ENCODE measurements around the gene ARL8B.

ARL8B gene

GRCh38 chr3:5219216-5219615, 97.1 kb downstream of the ARL8B start:
- H3K9ac ChIP-seq (ENCODE audit: low read depth in 1 of 2, low read length in 2 of 2) = no peak overlapping the region
- H3K36me3 ChIP-seq (ENCODE audit: control insufficient read depth in 2 of 2, insufficient read depth in 2 of 2, low read length in 2 of 2) = peaks cover 30 to 36% of the 10 kb centered on the region in 2 donors
- no peaks in the 10 kb centered on the region for H3K9me3 ChIP-seq (ENCODE audit: control insufficient read depth in 2 of 2, low read length in 2 of 2)
- H3K4me1 ChIP-seq (ENCODE audit: control insufficient read depth in 2 of 2, insufficient read depth in 2 of 2, low read length in 2 of 2) = peaks cover 3 to 13% of the 10 kb centered on the region in 2 donors
- H3K4me3 ChIP-seq (ENCODE audit: low read length in 2 of 2) = no peak overlapping the region
- H3K27ac ChIP-seq (ENCODE audit: low read depth in 2 of 2, low read length in 2 of 2) = no peak overlapping the region
- H3K27me3 ChIP-seq (ENCODE audit: control insufficient read depth in 2 of 2, insufficient read depth in 2 of 2, low read length in 2 of 2) = no peaks in the 10 kb centered on the region

- Histone ChIP-seq H3K27me3 (ENCODE audit: control insufficient read depth in 2 of 2, insufficient read depth in 2 of 2, low read length in 2 of 2) (no peaks in the 10 kb centered on the region), H3K4me1 (ENCODE audit: control insufficient read depth in 2 of 2, insufficient read depth in 2 of 2, low read length in 2 of 2) (peaks cover 3 to 13% of the 10 kb centered on the region in 2 donors), H3K4me3 (ENCODE audit: low read length in 2 of 2) (no peak overlapping the region), H3K9ac (ENCODE audit: low read depth in 1 of 2, low read length in 2 of 2) (no peak overlapping the region), H3K36me3 (ENCODE audit: control insufficient read depth in 2 of 2, insufficient read depth in 2 of 2, low read length in 2 of 2) (peaks cover 22 to 26% of the 10 kb centered on the region in 2 donors), H3K9me3 (ENCODE audit: control insufficient read depth in 2 of 2, low read length in 2 of 2) (no peaks in the 10 kb centered on the region), H3K27ac (ENCODE audit: low read depth in 2 of 2, low read length in 2 of 2) (no peak overlapping the region)
Observed at GRCh38 chr3:5220193-5220592, 98.1 kb downstream of the ARL8B start.

GRCh38 chr3:5220667-5221431, 98.8 kb downstream of the ARL8B start:
- Histone ChIP-seq H3K9me3 (ENCODE audit: control insufficient read depth in 2 of 2, low read length in 2 of 2) (no peaks in the 10 kb centered on the region), H3K27me3 (ENCODE audit: control insufficient read depth in 2 of 2, insufficient read depth in 2 of 2, low read length in 2 of 2) (no peaks in the 10 kb centered on the region), H3K9ac (ENCODE audit: low read depth in 1 of 2, low read length in 2 of 2) (no peak overlapping the region), H3K36me3 (ENCODE audit: control insufficient read depth in 2 of 2, insufficient read depth in 2 of 2, low read length in 2 of 2) (peaks cover 16 to 20% of the 10 kb centered on the region in 2 donors), H3K27ac (ENCODE audit: low read depth in 2 of 2, low read length in 2 of 2) (no peak overlapping the region), H3K4me1 (ENCODE audit: control insufficient read depth in 2 of 2, insufficient read depth in 2 of 2, low read length in 2 of 2) (peaks cover 3 to 13% of the 10 kb centered on the region in 2 donors), H3K4me3 (ENCODE audit: low read length in 2 of 2) (no peak overlapping the region)

- Histone ChIP-seq H3K36me3 (ENCODE audit: control insufficient read depth in 2 of 2, insufficient read depth in 2 of 2, low read length in 2 of 2) (peaks cover 12 to 14% of the 10 kb centered on the region in 2 donors), H3K4me1 (ENCODE audit: control insufficient read depth in 2 of 2, insufficient read depth in 2 of 2, low read length in 2 of 2) (peaks cover 3 to 13% of the 10 kb centered on the region in 2 donors), H3K27me3 (ENCODE audit: control insufficient read depth in 2 of 2, insufficient read depth in 2 of 2, low read length in 2 of 2) (no peaks in the 10 kb centered on the region), H3K9ac (ENCODE audit: low read depth in 1 of 2, low read length in 2 of 2) (no peak overlapping the region), H3K27ac (ENCODE audit: low read depth in 2 of 2, low read length in 2 of 2) (peak overlapping the region in 1 of 2 donors; percentile 5), H3K4me3 (ENCODE audit: low read length in 2 of 2) (peak overlapping the region in 1 of 2 donors; percentile 26), H3K9me3 (ENCODE audit: control insufficient read depth in 2 of 2, low read length in 2 of 2) (no peaks in the 10 kb centered on the region)
Observed at GRCh38 chr3:5221701-5222100, 99.6 kb downstream of the ARL8B start.

GRCh38 chr3:5222283-5223005, 100.4 kb downstream of the ARL8B start:
- peaks cover 7 to 8% of the 10 kb centered on the region in 2 donors for H3K36me3 ChIP-seq (ENCODE audit: control insufficient read depth in 2 of 2, insufficient read depth in 2 of 2, low read length in 2 of 2)
- H3K27me3 ChIP-seq (ENCODE audit: control insufficient read depth in 2 of 2, insufficient read depth in 2 of 2, low read length in 2 of 2) = no peaks in the 10 kb centered on the region
- no peak overlapping the region for H3K9ac ChIP-seq (ENCODE audit: low read depth in 1 of 2, low read length in 2 of 2)
- H3K27ac ChIP-seq (ENCODE audit: low read depth in 2 of 2, low read length in 2 of 2) = peak overlapping the region in 1 of 2 donors; percentile 5
- H3K4me1 ChIP-seq (ENCODE audit: control insufficient read depth in 2 of 2, insufficient read depth in 2 of 2, low read length in 2 of 2) = peaks cover 3 to 13% of the 10 kb centered on the region in 2 donors
- peak overlapping the region in 1 of 2 donors; percentile 26 for H3K4me3 ChIP-seq (ENCODE audit: low read length in 2 of 2)
- no peaks in the 10 kb centered on the region for H3K9me3 ChIP-seq (ENCODE audit: control insufficient read depth in 2 of 2, low read length in 2 of 2)

GRCh38 chr3:5226783-5227182, 104.7 kb downstream of the ARL8B start:
- H3K27me3 ChIP-seq (ENCODE audit: control insufficient read depth in 2 of 2, insufficient read depth in 2 of 2, low read length in 2 of 2) = no peaks in the 10 kb centered on the region
- no peak overlapping the region for H3K9ac ChIP-seq (ENCODE audit: low read depth in 1 of 2, low read length in 2 of 2)
- no peak overlapping the region for H3K4me3 ChIP-seq (ENCODE audit: low read length in 2 of 2)
- H3K9me3 ChIP-seq (ENCODE audit: control insufficient read depth in 2 of 2, low read length in 2 of 2) = no peaks in the 10 kb centered on the region
- H3K36me3 ChIP-seq (ENCODE audit: control insufficient read depth in 2 of 2, insufficient read depth in 2 of 2, low read length in 2 of 2) = no peaks in the 10 kb centered on the region
- no peak overlapping the region for H3K27ac ChIP-seq (ENCODE audit: low read depth in 2 of 2, low read length in 2 of 2)
- H3K4me1 ChIP-seq (ENCODE audit: control insufficient read depth in 2 of 2, insufficient read depth in 2 of 2, low read length in 2 of 2) = peaks cover 0 to 10% of the 10 kb centered on the region in 2 donors

GRCh38 chr3:5227812-5228211, 105.7 kb downstream of the ARL8B start:
- Histone ChIP-seq H3K9me3 (ENCODE audit: control insufficient read depth in 2 of 2, low read length in 2 of 2) (no peaks in the 10 kb centered on the region), H3K9ac (ENCODE audit: low read depth in 1 of 2, low read length in 2 of 2) (no peak overlapping the region), H3K27ac (ENCODE audit: low read depth in 2 of 2, low read length in 2 of 2) (no peak overlapping the region), H3K4me3 (ENCODE audit: low read length in 2 of 2) (no peak overlapping the region), H3K27me3 (ENCODE audit: control insufficient read depth in 2 of 2, insufficient read depth in 2 of 2, low read length in 2 of 2) (no peaks in the 10 kb centered on the region), H3K4me1 (ENCODE audit: control insufficient read depth in 2 of 2, insufficient read depth in 2 of 2, low read length in 2 of 2) (peaks cover 0 to under 1% of the 10 kb centered on the region in 2 donors), H3K36me3 (ENCODE audit: control insufficient read depth in 2 of 2, insufficient read depth in 2 of 2, low read length in 2 of 2) (no peaks in the 10 kb centered on the region)

GRCh38 chr3:5229414-5229813, 107.3 kb downstream of the ARL8B start:
- no peak overlapping the region for H3K9ac ChIP-seq (ENCODE audit: low read depth in 1 of 2, low read length in 2 of 2)
- H3K9me3 ChIP-seq (ENCODE audit: control insufficient read depth in 2 of 2, low read length in 2 of 2) = no peaks in the 10 kb centered on the region
- no peaks in the 10 kb centered on the region for H3K36me3 ChIP-seq (ENCODE audit: control insufficient read depth in 2 of 2, insufficient read depth in 2 of 2, low read length in 2 of 2)
- no peaks in the 10 kb centered on the region for H3K27me3 ChIP-seq (ENCODE audit: control insufficient read depth in 2 of 2, insufficient read depth in 2 of 2, low read length in 2 of 2)
- H3K4me1 ChIP-seq (ENCODE audit: control insufficient read depth in 2 of 2, insufficient read depth in 2 of 2, low read length in 2 of 2) = peaks cover 0 to 4% of the 10 kb centered on the region in 2 donors
- H3K27ac ChIP-seq (ENCODE audit: low read depth in 2 of 2, low read length in 2 of 2) = no peak overlapping the region
- H3K4me3 ChIP-seq (ENCODE audit: low read length in 2 of 2) = no peak overlapping the region
